GM19239 (cell line): Measurements from ENCODE around the gene UGT2A1.

Experiments
- DNase-seq: peaks from one replicate; pipeline ENCODE4 v3.0.0; 2011; ENCODE audit warnings: low spot score; ENCODE audit not compliant: insufficient read length
- FAIRE-seq: peaks from 2 replicates; lab custom pipeline; 2011; peaks lifted over from hg19 to GRCh38; lab: Jason Lieb, UNC

Gene UGT2A1

GRCh38 chr4:69594382-69594781, 58.7 kb downstream of the UGT2A1 start:
- FAIRE-seq: no peak

DNA sequence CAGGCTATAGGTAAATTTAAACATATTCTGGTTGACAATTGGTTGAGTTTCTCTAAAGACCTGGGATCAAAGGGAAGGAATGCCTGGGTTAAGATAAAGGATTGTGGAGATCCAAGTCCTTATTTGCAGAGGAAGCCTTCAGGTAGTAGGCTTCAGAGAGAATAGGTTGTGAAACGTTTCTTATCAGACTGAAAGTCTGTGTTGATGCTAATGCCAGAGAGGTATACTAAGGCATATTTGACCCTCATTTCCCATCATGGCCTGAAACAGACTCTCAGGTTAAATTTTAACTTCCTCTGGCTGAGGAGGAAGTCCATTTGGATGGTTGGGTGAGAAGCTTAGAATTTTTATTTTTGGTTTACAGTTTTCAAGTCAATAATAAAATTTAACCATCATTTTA, 61.7 kb downstream of the UGT2A1 start:
- FAIRE-seq: no peak

More at GRCh38 chr4:69594382-69594781, 58.7 kb downstream of the UGT2A1 start:
- DNase-seq: no peak

GRCh38 chr4:69589884-69590283, 63.2 kb downstream of the UGT2A1 start:
- FAIRE-seq: no peak
- DNase-seq: no peak

More for the DNA sequence above, 61.7 kb downstream of the UGT2A1 start:
- no peak for DNase-seq

DNA sequence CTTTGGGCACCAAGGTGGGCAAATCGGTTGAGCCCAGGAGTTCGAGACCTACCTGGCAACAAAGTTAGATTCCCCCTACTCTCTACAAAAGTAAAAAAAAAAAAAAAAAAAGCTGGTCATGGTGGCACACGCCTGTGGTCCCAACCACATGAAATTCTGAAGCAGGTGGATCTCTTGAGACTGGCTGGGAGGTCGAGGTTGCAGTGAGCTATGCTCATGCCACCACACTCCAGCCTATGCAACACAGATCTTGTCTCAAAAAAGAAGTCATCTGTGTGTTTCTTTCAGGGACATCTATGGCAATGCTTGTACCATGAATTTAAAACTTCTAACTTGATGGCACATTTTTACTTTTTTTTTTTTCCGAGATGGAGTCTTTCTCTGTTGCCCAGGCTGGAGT, 68.9 kb downstream of the UGT2A1 start:
- FAIRE-seq: no peak
- DNase-seq: no peak

DNA sequence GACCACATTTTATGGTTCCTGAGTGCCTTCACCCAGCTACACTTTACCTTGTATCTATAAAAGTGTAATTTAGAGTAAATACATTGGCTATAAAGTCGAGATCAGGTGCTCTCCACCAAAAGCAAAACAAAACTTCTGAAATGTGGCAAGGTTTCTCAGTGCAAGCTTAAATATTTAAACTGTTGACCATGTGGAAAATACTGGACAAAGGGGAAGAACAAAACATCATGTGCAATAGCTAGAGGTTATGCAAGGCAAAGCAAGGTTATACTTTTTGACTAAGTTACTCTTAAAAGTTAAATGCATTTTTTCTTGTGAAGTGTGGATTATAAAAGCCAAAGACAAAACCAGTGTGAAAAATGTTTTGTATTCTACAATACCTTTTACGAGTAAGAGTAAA, 69.5 kb downstream of the UGT2A1 start:
- DNase-seq (no peak), FAIRE-seq (no peak)

DNA sequence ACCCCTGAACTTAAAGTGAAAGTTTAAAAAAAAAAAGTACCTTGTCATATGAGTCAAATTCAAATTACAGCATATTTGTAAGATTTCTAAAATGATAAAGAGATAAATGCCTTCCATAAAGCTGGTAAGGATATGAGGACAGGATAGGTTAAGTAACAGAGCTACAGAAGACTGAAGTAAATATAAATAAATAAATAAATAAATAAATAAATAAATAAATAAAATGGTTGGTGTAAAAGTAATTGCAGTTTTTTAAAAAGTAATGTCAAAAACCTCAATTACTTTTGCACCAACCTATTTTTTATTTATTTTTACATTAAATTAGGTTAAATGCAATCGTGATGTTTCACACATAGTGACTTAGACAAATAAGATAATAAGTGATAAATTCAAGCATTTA, 75.8 kb downstream of the UGT2A1 start:
- no peak for FAIRE-seq
- no peak for DNase-seq

DNA sequence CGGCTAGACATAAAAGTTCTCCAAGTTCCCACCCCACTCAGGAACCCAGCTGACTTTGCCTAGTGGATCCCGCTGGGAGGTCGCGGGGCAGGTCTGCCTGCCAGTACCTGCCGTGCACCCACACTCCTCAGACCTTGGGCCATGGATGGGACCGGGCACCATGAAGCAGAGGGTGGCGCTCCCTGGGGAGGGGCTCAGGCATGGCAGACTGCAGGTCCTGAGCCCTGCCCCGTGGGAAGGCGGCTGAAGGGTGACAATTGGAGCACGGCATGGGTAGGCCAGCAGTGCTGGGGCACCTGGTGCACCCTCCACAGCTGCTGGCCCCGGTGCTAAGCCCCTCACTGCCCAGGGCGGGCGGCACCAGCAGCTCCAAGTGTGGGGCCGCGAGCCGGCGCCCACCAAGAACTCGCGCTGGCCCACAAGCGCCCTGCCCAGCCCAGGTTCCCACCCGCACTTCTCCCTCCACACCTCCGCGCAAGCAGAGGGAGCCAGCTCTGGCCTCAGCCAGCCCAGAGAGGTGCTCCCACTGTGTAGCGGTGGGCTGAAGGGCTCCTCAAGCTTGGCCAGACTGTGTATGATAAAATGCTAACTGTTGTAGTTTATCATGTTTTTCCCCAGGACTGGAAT, 76.7 kb downstream of the UGT2A1 start:
- FAIRE-seq (no peak), DNase-seq (no peak)

DNA sequence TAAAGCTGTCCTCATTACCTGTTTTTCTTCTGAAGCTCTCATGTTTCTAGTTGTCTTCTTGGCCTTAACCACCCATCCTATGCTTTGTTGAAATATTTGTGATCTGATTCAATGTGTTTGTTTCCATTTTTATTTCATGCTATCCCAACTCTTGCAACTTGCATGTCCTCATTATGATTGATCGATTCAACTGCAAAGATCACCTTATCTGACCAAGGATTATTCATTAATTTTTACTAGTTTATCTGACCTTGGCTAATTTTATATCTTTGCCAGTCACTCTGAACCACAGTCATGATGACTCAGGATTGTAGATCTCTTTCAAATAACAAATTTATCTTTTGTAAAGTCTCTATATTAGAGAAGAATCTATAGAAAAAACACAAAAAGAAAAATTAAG, 84.3 kb downstream of the UGT2A1 start:
- FAIRE-seq: no peak
- DNase-seq: no peak

GRCh38 chr4:69563424-69563823, 89.6 kb downstream of the UGT2A1 start:
- FAIRE-seq (no peak), DNase-seq (no peak)

DNA sequence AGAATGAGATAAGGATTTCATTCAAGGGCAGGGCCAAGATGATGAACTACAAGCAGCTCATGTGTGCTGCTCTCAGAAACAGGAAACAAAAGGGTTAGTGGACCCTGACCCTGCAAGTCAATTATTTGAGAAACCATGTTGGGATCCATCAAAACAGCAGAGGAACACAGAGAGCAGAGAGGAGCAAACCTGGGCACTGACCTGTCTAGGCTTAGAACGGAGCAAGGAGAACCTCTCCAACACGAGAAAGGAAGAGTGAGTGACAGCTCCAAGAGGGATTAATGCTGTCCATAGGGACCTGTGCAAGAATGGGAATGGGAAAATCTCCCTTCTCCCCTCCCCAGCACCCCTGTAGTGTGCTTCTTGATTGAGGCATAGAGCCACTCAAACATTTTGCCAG, 103.4 kb downstream of the UGT2A1 start:
- FAIRE-seq: no peak
- DNase-seq: no peak

DNA sequence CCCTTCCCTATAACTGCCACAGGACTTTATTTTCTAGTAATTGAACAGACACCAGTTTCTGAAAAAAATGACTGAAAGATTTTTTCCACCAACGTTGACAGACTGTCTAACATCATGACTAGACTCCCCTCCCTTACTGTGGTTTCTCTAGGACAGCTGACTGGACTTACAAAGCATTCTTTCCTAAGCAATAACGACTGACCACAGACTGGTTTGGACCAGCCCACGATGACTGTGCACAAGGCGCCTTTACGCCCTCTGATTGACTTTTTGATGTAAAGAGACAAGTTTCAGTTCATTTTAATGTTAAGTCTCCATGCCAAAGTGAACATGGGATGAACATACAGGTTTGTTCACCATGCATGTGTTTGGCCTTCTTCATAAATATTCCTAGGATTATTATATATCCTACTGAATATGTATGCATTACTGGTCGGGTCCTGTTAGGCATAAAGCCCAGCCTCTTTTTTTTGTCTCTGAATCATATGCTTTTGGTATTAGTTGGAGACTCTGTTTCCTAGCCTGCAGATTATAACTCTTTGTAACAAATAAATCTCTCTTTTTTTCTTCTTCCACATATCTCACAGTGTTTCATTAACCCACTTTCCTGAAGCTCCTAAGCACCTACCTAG, 106.8 kb downstream of the UGT2A1 start:
- FAIRE-seq (no peak), DNase-seq (no peak)
